Thymus (tissue), 11 donors: ENCODE results near the gene BSG. TPM values are rescaled to one million over a fixed set of nuclear protein-coding genes. Genes with fewer than 3 reads are reported as not detected.

Experiments
- DNase-seq, 9 donors: peaks; one replicate each; pipeline ENCODE4 v3.0.0-alpha.2; 2013; ENCODE audit warnings: low spot score in 9 of 9, low read depth in 6 of 9, missing footprints in 1 of 9
- H3K27ac ChIP-seq, 2 donors: one replicate each; pipeline ENCODE4 v1.5.1; 2013; ENCODE audit warnings: control low read depth in 1 of 2, low read depth in 1 of 2, low read length in 1 of 2, mild to moderate bottlenecking in 1 of 2, moderate library complexity in 1 of 2
- H3K27me3 ChIP-seq, 2 donors: one replicate each; pipeline ENCODE4 v1.5.1; 2013; ENCODE audit warnings: low read length in 1 of 2; ENCODE audit not compliant: control insufficient read depth in 2 of 2, insufficient read depth in 1 of 2
- H3K36me3 ChIP-seq, 2 donors: one replicate each; pipeline ENCODE4 v1.5.1; 2013; ENCODE audit warnings: low read length in 1 of 2, mild to moderate bottlenecking in 1 of 2, moderate library complexity in 1 of 2; ENCODE audit not compliant: control insufficient read depth in 2 of 2, insufficient read depth in 2 of 2
- H3K4me1 ChIP-seq, 2 donors: one replicate each; pipeline ENCODE4 v1.5.1; 2013; ENCODE audit warnings: low read length in 2 of 2; ENCODE audit not compliant: control insufficient read depth in 2 of 2, insufficient read depth in 2 of 2
- H3K4me3 ChIP-seq, 2 donors: one replicate each; pipeline ENCODE4 v1.5.1; 2013; ENCODE audit warnings: low read length in 2 of 2, control low read depth in 1 of 2, mild to moderate bottlenecking in 1 of 2
- H3K9me3 ChIP-seq, 2 donors: one replicate each; pipeline ENCODE4 v1.5.1; 2013; ENCODE audit warnings: low read length in 1 of 2, mild to moderate bottlenecking in 1 of 2; ENCODE audit not compliant: control insufficient read depth in 2 of 2, insufficient read depth in 1 of 2
- WGBS: extraction: QIAGEN DNeasy Blood & Tissue Kit; methylation state at CpG from one replicate; pipeline ENCODE4 v1.1.7; 2013; 5-methylcytosine and 5-hydroxymethylcytosine counted together
- polyA plus RNA-seq: library from polyadenylated mRNA; stranded (reverse); fragments of 200-250 nt; gene quantifications from one replicate; pipeline ENCODE4 v1.2.3, GENCODE V29; 2013
- total RNA-seq: library from RNA; stranded (reverse); fragments of 120-200 nt; gene quantifications from one replicate; pipeline ENCODE4 v1.2.4, GENCODE V29; 2013
- donor health status: healthy.

Gene BSG
- total and polyA plus RNA-seq, 2 donors = 141 to 155 TPM

- H3K9me3 ChIP-seq = no peaks in the 10 kb centered on the region
- H3K27me3 ChIP-seq = no peaks in the 10 kb centered on the region
- H3K27ac ChIP-seq = no peak overlapping the region
- peaks cover 21 to 38% of the 10 kb centered on the region in 2 donors for H3K4me1 ChIP-seq
- WGBS = 89% methylated on average over 38 of the region's 38 CpGs
- H3K36me3 ChIP-seq = peaks cover 31% of the 10 kb centered on the region in 2 donors
- DNase-seq = no peak
- H3K4me3 ChIP-seq = no peak overlapping the region
These were observed 3.4 kb downstream of the BSG start for GRCh38 chr19:575527-576506.

GRCh38 chr19:576768-577438 lies 4.5 kb downstream of the BSG start:
- no peak overlapping the region for H3K27ac ChIP-seq
- H3K4me1 ChIP-seq = peaks cover 19 to 28% of the 10 kb centered on the region in 2 donors
- WGBS = 94% methylated on average over 28 of the region's 28 CpGs
- no peak overlapping the region for H3K4me3 ChIP-seq
- H3K9me3 ChIP-seq = no peaks in the 10 kb centered on the region
- no peak for DNase-seq
- H3K36me3 ChIP-seq = peaks cover 40 to 41% of the 10 kb centered on the region in 2 donors
- H3K27me3 ChIP-seq = no peaks in the 10 kb centered on the region

- WGBS = 96% methylated on average over 66 of the region's 66 CpGs
- Histone ChIP-seq H3K4me3 (no peak overlapping the region), H3K36me3 (peaks cover 46 to 49% of the 10 kb centered on the region in 2 donors), H3K9me3 (no peaks in the 10 kb centered on the region), H3K27me3 (no peaks in the 10 kb centered on the region), H3K27ac (no peak overlapping the region), H3K4me1 (peaks cover 19 to 25% of the 10 kb centered on the region in 2 donors)
- DNase-seq = no peak
These were observed 5.3 kb downstream of the BSG start for GRCh38 chr19:577439-578392.

GRCh38 chr19:579111-579841 lies 6.9 kb downstream of the BSG start:
- Histone ChIP-seq H3K4me1 (peaks cover 12 to 17% of the 10 kb centered on the region in 2 donors), H3K9me3 (no peaks in the 10 kb centered on the region), H3K27ac (no peak overlapping the region), H3K36me3 (peaks cover 51 to 58% of the 10 kb centered on the region in 2 donors), H3K4me3 (no peak overlapping the region), H3K27me3 (no peaks in the 10 kb centered on the region)
- DNase-seq = no peak
- 98% methylated on average over 46 of the region's 46 CpGs for WGBS

GRCh38 chr19:579842-580155 lies 7.4 kb downstream of the BSG start:
- WGBS = 97% methylated on average over 11 of the region's 11 CpGs
- peaks cover 0 to 4% of the 10 kb centered on the region in 2 donors for H3K27me3 ChIP-seq
- H3K4me1 ChIP-seq = peaks cover 7 to 13% of the 10 kb centered on the region in 2 donors
- H3K9me3 ChIP-seq = no peaks in the 10 kb centered on the region
- no peak overlapping the region for H3K27ac ChIP-seq
- H3K4me3 ChIP-seq = no peak overlapping the region
- DNase-seq = no peak
- H3K36me3 ChIP-seq = peaks cover 51 to 58% of the 10 kb centered on the region in 2 donors

- DNase-seq = no peak
- peaks cover 51 to 55% of the 10 kb centered on the region in 2 donors for H3K36me3 ChIP-seq
- H3K4me1 ChIP-seq = peaks cover 2 to 7% of the 10 kb centered on the region in 2 donors
- 97% methylated on average over 22 of the region's 22 CpGs for WGBS
- H3K4me3 ChIP-seq = no peak overlapping the region
- no peaks in the 10 kb centered on the region for H3K9me3 ChIP-seq
- peaks cover 0 to 5% of the 10 kb centered on the region in 2 donors for H3K27me3 ChIP-seq
- H3K27ac ChIP-seq = no peak overlapping the region
These were observed 8.0 kb downstream of the BSG start for GRCh38 chr19:580274-580835.

- Histone ChIP-seq H3K36me3 (peaks cover 49 to 55% of the 10 kb centered on the region in 2 donors), H3K4me1 (no peaks in the 10 kb centered on the region), H3K27me3 (peaks cover 2 to 17% of the 10 kb centered on the region in 2 donors), H3K4me3 (no peak overlapping the region), H3K27ac (no peak overlapping the region), H3K9me3 (no peaks in the 10 kb centered on the region)
- 97% methylated on average over 40 of the region's 40 CpGs for WGBS
- no peak for DNase-seq
These were observed 9.2 kb downstream of the BSG start for GRCh38 chr19:581399-582111.
